DMS 273 treated with DMSO at 0.1 percent for 48 hours (cell line): Measurements from ENCODE around the gene BZW2.
A peak's percentile ranks its signal among the peaks of the same experiment; 100 is the strongest.

Experiments used
- DNase-seq: peaks from one replicate; lab custom pipeline; 2025; lab: John Stamatoyannopoulos, UW

Gene BZW2

DNA sequence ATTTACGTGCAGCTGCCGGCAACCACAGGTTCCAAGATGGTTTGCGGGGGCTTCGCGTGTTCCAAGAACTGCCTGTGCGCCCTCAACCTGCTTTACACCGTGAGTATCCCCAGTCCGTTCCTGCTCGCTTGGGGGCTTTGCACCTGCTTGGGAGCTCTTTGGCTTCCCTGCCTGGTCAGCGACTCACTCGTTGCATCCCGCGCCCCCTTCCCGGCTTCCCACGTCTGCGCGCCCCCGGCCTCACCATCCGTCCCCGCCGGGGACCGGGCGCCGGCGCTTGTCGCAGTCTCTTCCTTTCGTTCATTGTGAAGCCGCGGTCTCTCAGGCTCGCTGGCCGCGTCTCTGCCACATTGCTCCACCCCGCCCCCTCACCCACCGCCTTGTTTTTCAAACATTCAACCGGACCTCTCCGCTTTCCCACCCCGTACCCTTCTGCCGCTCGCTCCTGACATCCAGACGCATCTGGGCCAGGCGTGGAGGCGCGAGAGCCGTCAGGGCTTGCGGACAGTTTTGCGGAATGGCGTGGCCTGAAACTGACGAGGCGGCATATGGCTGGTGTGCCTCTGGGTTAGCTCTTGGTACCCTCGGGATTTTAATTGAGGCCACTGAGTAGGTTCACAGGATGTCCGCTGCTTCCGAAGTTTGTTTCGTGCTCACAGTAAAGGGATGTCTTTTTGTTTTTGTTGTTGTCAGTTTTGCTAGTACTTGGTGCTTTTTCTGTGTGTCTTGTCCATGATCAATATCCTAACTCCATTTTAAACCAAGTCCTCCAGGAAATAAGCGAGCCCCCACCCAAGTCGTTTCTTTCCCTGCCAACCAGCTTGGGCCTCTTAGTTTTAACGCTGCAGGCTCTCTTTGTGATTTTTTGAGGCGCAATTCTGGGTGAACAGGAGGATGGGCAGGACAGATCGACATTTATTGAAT, 108.2 kb downstream of the BZW2 start:
- peak; percentile 59 for DNase-seq

- peak; percentile 30 for DNase-seq
These were observed 108.9 kb downstream of the BZW2 start for GRCh38 chr7:16754856-16755317.

DNA sequence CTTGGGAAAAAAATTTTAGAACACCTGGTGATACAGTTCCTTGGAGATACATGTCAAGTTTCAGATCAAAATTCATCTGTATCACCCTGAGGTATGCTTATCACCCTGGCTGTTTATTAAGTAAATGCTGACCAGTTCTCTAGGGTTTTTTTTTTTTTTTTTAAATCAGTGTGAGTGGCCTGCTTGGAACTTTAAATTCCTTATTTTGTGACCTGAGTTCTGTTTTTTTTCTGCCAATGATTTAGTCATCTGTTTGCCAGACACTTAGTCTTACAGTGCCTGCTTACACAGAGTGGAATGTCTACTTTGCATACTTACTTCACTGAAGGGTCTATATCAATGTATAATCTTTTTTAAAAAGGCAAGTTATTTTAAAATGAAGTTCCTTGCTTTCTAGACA, 109.4 kb downstream of the BZW2 start:
- DNase-seq: no peak
